ENCODE data around the gene CEP68.
A peak's percentile ranks its signal among the peaks of the same experiment; 100 is the strongest.
"Not testable (repeated sequence)": the region's sequence is repeated elsewhere in the genome, so short reads cannot be mapped to it uniquely, and the experiment has no call there.

Gene CEP68

DNA sequence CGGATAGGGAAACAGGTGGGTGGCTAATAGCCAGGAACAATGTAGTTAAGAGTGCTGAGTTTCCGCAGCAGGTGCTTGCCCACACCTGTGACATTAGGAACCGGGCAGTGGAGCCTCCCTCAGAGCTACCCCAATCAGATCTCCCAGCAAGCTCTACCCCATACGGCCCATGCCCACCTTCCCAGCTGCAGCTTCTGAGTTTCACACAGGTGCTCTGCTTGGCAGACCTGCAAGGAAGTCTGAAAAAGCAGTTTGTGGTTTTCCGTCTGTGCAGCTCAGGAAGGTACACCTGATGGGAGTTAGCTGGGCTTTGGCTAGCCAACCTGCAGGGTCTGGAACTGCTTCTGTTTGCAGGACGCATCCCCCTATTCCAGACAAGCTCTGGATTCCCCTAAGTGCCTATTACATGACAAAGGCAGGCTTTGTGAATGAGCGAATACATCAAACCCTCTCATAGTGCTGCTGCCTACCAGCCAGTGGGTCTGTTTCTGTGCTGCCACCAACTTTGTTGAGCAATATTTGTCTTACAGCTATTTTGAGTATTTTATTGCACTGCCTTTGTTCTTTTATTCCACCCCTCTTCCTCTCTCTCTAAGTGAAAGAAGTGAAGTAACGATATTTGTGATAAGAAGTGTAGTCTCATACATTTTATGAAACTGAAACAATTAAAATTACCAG lies 24.7 kb upstream of the CEP68 start:
- DNase-seq, result peak in 2 of 14 donors; percentile 21 to 27

DNA sequence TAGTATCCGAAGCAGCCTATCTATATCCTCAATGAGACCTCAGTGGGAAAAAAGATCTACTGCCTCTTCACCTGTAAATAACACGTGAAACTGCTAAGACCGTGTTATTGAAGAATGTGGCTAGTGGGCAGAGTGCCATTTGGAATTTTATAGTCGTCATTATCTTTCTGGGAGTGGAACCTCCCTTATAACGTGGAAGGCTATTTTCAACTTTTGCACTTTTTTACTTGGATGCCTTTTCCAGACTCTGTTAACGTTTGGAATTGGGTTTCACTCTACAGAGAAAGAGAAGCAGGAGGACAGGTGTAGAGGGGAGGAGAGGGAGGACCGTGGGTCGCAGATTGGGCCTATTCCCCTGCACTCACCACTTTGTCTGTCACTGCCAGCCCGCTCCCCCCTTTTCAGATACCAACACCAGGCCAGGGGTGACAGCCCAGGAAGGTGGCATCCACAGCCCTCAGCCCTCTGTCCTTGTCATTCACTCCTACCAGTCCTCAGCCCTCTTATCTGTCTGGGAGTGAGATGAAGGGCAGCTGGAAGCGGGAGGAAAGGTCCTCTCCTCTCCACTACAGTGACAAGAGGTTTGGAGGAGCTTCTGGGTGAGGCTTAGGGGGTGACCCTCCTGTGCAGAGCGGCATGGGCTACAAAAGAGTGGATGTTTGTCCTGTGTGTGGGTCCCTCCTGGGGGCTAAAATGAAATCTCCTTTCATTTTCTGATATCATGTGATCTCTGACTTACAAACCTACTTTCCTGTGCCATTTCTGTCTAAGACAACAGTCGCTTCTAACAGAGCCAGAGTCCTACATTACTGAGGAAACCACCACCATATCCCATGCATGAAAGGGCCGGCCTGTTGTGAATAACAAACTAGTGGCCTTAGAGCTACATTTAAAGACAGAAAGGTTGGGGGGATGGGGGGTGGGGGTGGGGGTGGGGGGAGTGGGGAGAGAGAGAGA lies 23.9 kb upstream of the CEP68 start:
- DNase-seq, result no peak

DNA sequence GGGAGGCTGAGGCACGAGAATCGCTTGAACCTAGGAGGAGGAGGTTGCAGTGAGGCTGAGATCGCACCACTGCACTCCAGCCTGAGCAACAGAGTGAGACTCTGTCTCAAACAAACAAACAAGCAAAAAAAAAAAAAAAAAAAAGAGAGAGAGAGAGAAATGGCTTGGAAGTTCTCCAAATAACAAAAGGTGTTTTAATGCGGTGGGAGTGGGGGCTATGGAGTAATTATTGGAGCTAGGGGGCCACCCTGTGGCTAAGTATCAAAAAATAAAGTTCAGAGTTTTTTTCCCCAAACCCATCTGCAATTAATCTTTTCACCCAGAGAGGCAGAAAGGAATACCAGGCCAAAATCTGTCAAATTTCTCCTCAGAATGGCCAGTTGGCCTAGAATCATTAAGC lies 23.0 kb upstream of the CEP68 start:
- DNase-seq, result no peak

DNA sequence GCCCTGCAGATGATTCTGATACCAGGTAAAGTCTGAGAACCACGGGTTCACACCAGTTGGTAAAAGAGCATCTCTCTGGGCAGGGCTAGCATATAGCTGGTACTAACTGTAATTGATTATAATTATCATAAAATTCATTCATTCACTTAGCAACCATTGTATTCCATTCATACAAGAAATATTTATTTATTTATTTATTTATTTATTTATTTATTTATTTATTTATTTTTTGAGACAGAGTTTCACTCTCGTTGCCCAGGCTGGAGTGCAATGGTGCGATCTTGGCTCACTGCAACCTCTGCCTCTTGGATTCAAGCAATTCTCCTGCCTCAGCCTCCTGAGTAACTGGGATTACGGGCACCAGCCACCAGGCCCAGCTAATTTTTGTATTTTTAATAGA lies 22.5 kb upstream of the CEP68 start:
- not testable (repeated sequence) for DNase-seq

DNA sequence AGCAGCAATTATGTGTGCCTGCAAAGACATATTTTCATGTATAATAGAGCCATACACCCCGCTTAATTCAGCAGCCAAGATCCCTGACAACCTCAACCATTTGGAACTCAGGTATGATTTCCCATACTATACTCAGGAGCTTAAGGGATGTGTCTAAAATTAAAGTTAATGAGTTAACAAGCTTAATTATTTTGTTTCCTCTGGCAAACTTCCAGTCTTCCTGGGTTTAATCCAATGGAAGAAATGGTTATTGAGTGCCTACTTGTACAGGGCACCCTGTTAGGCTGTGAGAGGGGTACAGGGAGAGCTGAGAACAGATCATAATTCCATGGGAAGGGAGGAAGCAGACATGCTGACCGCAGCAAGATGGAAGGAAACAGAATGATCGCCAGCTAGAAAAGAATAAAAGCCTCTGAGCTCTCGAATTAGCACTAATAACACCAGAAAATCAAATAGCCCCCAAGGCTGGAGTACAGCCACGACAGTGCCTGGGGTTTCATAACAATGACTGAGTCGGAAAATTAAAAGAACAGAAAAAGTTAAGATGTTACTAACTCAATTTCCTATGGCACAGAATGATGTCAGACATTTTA lies 20.8 kb upstream of the CEP68 start:
- no peak for DNase-seq

DNA sequence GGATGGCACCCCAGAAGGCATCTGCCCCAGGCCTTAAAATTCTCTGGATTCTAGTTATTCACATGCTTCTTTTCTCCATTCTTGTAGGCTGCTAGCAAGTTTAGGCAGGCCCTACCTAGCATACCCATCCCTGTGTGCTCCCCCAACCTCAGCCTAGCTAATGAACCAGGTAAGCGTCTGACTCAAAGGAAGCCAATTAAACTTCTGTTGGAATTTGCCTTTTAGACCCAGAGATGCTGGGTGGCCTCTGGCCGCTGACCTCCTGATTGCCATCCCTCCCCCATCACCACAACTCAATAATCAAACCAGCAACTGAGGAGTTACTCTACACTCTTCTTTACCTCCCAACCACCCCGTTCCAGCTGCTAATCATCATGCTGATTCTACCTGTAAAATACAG lies 19.0 kb upstream of the CEP68 start:
- no peak for DNase-seq

DNA sequence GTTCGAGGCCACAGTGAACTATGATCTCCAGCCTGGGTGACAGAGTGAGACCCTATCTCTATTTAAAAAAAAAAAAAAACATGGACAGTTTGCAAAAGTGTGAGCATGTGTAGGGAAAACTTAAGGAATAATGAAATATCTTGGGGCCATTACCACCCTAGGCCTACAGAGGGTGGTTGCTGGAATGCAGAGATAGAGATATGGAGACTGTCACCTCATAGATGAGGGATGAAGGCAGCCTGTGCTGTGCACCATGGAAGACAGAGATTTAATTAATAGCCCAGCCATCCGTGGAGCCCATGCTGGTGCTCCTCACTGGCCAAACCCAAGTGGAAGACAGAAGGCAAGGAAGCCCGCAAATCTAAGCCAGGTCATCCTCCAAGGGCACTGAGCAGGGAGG lies 16.6 kb upstream of the CEP68 start:
- peak in 1 of 14 donors; percentile 15 for DNase-seq

DNA sequence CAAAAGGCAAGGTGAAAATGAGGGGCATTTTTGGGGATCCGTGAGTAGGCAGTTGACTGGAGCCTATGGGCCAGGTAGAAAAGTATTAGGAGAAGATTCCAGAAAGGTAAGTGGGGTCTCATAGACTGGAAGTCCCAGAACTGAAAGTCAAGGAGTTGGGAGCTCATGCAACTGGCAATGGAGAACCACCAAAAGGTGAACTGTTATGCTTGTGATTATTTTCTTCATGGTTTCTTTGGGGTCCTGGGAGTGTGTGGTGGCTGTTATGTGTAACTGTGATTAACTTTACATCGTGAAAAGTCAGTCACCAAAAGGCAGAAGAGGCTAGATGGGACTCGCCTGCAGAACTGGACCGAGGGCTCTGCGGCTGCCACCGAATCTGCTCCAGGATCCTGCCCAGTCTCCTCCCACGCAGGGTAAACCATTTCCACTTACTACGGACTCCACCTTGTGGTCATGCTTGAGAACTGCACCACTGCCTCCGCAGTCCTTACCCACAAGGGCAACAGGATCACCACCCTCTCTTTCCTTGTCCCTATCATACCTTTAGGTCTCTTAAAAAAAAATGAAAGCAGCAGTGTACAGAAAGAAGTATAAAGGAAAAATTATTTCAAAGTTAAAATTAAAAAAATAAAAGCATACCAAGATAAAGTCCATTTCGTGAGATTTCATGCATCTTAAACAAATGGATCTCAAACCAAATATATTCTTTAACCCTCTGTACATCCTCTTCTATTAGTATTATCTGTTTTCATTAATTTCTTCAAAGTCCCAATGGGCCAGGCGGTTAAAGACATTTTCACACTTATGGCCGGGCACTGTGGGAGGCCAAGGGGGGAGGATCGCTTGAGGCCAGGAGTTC lies 15.6 kb upstream of the CEP68 start:
- DNase-seq, result peak in 13 of 14 donors; percentile 14 to 74 (median 60)

DNA sequence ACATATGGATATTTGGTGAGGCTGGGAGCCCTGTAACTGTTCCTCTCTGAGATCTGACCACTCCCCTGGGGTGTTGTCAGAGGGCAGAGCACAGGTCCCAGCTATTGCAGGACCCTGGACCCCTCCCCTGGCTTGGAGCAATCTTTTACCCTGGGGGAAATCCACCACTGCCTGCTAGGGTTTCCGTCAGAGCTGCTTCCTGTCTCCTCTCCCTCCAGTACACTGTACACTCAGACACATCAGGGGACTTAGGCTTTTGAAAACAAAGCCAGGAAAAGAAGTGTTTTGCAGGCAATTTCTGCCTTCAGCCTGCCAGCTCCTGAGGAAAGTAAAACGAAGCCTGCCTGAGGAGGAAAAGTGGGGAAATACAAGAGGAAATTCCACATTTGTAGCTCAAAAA lies 13.2 kb upstream of the CEP68 start:
- no peak for DNase-seq

DNA sequence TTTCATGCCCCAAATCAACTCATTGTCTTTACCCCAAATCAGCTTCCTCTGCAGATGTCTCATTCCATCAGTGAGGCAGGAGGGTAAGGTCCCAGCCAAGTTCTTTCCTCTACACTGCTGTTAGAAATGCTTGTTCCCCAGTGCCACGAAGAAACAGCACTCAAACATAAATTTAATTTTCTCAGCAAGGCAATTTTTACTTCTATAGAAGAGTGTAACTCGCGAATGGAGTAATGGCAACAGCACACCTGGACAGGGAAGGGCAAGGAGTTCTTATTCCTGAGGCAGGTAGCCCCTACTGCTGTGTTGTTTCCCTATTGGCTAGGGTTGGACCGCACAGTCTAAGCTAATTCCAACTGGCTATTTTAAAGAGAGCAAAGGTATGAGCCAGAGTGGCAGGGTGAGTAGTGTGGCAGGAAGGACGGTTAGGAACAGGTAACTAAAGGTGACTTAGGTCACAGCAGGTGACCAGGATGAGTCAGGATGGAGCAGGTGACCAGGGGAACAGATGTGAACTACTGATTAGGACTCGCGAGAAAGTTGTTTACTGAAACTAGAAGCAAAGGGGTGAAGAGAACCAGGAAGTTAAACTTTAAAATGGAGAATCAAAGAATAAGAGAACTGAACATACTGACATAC lies 12.0 kb upstream of the CEP68 start:
- DNase-seq, result no peak

DNA sequence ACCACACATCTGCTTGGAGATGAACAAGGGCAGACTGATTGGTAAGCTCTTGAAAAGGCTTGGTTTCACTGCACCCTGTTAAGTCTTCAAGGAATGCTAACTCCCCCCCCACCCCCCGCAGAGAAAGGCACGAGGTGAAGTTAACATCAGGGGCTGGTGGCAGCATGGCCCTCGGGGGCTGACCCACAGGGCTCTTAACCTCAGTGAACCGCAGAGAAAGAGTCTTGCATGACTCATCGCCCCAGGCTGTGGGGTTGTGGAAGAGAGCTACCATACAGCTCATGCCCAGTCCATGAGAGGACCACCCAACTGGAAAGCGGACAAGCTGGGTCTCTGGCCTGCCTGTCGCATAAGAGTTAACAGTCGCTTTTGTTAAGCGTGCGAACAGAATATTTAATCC lies 10.6 kb upstream of the CEP68 start:
- DNase-seq, result no peak

DNA sequence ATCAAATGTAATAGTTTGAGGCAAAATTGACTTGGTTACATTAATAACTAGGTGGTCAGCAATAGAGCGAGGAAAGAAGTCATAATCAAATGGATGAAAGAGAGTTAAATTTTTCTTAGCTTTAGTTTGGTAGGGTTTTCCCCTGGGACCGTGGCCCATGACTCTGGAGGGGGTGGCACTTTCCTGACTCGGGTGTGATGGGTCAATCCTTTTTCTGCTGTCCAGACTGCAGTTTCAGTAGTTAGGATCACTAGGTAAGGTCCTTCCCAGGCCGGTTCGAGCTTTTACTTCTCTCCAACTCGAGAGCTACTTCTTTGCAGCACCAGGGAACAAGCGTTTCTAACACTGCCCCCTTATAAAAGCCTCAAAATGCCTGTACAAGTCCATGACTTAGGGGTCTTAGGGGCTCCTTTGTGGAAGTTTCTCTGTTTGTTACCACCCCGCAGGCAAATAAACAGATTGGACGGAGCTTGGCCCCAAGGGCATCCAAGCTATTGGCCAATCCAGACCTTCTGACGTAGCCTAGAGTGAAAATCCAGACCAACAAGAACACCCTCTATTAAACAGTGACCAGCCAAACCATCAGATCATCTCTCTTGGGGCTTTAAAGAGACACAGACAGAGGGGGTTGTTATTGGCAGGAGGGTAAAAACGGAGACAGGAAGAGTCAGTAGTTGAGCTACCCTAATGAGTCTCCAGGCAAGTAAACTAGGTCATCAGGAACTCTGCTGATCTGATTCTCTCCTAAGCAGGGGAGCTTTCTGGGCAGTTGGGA lies 9.4 kb upstream of the CEP68 start:
- no peak for DNase-seq

DNA sequence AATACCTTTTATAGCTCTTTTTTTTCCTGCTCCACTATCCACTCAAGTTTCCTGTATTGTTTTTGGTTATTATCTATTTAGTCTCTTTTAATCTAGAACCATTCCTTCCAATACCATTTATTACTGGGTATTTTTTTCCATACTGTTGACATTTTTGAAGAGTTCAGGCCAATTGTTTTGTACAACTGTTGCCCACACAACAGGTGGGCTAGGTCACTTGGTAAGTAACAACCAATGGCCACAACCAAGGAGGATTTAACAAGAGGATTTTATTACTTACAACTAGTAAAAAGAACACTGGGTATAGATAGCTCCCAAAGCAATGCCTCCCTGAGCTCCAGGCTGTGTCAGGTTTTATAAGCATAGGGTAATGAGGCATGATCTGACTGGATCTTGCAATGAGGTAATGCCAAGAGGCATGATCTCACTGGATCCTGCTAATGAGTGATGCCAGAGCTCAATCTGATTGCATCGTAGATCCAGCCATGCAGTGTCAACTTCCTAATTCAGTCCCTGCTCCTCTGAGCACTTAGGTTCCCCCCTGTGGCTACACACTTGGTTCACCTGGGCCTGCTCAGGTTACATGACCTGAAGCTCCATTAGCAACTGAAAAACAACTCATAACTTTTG lies 7.1 kb upstream of the CEP68 start:
- DNase-seq, result no peak

DNA sequence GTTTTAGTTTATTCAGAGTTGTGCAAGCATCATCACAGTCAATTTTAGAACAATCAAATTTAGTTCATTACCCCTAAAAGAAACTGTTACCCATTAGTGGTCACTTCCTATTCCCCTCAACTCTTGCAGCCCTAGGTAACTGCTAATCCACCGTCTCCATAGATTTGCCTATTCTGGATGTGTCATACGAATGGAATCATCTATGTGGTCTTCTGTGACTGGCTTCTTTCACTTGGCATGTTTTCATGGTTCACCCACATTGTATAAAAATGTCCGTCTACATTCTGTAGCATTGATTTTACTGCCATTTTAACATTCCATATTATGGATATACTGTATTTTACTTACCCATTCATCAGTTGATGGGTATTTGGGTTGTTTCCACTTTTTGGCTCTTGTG lies 5.3 kb upstream of the CEP68 start:
- DNase-seq, result no peak

DNA sequence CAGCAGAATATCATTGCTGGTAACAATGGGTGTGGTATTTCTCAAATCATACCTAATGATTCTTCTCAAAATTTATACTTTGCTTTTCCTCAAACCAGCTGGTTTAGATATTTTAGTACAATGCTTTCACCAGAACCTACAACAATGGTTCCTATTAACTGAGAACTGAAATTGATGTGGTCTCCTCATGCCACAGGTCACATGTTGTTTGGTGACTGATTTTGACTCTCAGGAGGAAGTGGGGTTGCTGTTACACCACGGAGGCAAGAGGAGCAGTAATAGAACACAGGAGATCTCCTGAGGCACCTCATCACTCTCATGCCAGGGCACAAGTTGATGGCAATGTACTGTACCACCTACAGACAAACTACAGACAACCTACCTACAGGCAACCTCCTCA lies 3.0 kb upstream of the CEP68 start:
- peak in 2 of 14 donors; percentile 27 to 40 for DNase-seq

DNA sequence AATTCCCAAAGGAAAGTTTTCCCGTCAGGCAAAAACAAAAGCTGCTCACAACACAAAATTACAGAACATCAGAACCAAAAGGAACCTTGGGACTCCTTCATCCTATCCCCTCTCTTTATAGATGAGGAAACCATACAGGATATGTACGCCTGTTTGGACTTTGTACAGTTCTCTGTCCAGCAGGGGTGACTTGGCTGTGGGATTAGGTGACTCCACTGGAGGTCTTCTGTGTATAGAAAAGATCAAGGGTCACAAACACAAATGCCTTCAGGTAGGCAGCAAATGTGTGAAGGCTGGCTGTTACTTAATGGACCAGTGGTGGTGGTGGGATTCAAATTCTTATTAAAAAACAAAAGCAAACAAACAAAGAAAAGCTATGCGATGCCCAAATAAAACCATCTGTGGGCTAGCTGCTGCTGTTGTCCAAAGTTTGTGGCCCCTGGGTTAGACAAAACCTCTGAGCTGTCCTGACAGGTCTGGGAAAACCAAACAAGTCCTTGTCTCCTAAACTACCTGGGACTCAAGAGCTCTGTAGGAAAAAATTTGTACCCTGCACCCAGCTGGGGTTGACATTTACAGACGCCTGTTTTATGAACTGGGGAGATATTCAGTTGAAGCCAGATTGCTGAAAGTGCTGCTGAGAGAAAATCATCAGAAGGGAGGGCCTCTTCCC lies 1.3 kb upstream of the CEP68 start:
- DNase-seq, result no peak

DNA sequence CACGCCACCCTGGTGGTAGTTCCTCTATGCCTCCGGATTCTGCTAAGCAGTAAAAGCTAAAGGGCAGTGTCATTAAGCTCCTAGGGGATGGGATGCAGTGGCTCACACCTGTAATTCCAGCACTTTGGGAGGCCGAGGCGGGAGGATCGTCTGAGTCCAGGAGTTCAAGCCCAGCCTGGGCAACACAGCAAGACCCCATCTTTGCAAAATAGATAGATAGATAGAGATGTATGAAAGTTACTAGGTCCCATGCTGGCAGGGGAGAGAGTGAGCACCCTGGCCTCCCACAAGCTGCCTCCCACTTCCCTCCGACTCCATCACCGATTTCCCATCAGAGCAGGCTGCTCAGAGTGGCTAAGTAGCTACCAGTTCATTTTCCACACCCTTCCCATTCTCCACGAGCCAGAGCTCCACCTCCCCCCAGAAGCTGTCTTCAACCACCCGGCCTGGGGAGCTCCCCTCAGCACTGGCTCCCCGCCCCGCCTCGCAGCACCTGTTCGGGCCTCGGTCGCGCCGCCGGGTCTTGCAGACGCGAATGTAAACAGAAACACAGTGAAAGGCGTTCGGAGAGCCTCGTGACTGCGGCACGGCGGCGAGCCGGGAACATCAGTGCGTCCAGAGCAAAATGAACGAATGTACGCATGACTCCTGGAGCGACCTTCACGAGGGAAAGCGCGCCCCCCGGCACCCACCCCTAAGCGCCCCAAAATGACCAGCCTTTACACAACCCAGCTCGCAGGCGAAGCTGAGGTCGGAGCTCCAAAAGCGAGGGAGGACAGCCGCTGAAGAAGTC lies 598 bp upstream of the CEP68 start:
- DNase-seq, result peak in 3 of 14 donors; percentile 19 to 81 (median 68)

DNA sequence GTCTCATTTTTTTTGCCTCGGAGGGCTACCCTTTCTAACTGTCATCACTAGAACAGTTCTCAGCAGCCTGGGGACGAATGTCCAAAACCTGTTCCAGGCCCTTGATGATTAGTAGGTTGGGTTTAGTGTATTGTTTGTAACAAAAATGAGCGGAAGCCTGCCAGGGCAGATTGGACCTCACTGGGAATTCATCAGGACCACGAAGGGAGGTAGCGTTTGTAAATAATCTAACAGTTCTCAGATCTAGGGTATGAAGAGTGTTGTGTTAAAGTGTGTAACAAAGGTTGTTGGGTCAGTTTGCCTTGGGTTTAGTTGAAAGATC lies 799 bp downstream of the CEP68 start:
- no peak for DNase-seq

DNA sequence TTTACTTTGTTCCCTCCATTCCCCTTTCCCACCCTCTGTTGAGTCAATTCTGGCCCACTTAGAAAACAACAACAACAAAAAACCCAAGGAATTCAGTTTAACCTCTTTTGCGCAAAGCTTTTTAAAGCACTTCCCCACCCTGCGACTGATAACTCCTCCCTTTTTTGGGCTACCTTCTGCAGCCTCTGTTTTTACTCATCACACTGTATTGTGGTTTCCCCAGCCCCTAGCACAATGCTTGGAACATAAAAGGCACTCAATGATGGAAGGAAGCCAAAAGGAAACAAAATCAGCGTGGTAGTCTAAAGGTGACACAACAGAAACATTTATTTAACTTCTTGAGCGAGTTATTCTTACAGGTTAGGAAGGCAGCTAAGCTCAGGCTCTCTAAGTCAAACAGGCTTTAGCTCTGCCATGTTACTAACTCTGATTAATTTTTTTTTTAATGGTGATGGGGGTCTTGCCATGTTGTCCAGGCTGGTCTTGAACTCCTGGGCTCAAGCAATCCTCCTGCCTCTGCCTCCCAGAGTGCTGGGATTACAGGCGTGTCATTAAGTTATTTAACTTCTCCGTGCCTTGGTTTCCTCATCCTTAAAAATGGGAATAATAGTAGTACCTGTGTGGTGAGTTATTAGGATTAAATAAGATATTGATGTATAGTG lies 1.3 kb downstream of the CEP68 start:
- DNase-seq, result no peak
